ENCODE data around the gene GTF2A2.
A peak's percentile ranks its signal among the peaks of the same experiment; 100 is the strongest.
"Not testable (repeated sequence)": the region's sequence is repeated elsewhere in the genome, so short reads cannot be mapped to it uniquely, and the experiment has no call there.

The GTF2A2 gene, protein sequence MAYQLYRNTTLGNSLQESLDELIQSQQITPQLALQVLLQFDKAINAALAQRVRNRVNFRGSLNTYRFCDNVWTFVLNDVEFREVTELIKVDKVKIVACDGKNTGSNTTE

DNA sequence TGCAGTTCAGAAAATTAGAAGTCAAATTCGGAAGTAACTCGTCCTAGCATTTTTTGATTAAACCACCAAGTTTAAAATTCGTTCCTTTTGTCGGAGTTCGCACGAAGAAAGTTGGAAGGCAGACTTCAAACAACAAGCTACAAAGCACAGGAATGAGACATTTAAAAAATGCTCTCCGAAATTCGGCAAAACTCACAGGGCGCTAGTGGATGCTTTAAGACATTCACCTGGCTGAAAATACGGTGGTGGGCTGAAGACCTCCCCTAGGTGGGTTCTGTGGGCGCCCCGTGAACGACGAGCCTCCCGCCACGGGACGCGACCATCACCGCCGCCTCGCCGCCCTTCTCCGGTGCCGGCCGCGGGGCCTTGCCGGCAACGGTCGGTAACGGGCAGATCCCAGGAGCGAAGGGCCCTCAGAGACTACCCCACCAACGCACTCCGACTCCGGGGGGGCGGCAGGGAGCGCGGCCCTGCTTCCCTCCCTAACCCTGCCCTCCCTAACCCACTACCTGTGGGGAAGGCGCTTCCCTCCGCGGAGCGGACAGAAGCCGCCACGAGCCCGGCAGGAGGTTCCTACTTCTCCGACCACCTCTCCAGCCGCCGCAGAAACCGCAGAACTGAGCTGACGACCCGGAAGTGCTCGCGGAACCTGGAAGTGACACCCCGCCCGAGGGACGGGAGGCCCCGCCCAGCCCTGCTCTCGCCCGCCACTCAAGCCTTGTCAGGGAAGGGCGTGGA is at the start of gene GTF2A2:
GTF2A2 (minus strand) TSS at position 619 of the 738 bp plus-strand sequence. CDS start 5,238 bp downstream, outside the sequence.
- DNase-seq (ENCODE audit: low read depth) = peak; percentile 88

DNA sequence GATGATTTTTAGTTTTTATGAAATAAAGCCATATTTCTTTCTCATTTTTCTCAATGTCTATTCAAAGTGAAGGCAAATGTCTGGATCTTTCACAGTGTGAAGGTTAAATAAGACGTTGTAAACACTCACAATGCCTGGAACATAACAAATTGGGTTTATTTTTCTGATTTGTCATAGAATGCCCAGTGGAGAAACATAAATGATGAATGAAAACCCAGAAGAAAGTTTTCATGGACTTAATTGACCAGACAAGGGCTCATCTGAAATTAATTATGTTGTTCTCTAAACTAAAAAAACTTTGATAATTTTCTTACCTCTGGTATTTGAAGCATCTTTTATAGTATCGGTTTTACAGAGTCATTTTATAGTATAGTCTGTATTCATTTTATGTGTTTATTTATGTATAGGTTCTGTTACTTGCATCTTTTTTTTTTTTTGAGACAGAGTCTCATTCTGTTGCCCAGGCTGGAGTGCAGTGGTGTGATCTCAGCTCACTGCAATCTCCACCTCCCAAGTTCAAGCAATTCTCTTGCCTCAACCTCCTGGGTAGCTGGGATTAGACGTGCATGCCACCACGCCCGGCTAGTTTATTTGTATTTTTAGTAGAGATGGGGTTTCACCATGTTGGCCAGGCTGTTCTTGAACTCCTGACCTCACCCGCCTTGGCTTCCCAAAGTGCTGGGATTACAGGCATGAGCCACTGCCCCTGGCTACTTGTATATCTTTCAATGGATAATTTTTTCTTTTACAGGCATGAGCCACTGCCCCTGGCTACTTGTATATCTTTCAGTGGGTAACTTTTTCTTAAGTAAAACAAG is 46.9 kb upstream of the GTF2A2 start:
- DNase-seq (ENCODE audit: low read depth) = no peak

DNA sequence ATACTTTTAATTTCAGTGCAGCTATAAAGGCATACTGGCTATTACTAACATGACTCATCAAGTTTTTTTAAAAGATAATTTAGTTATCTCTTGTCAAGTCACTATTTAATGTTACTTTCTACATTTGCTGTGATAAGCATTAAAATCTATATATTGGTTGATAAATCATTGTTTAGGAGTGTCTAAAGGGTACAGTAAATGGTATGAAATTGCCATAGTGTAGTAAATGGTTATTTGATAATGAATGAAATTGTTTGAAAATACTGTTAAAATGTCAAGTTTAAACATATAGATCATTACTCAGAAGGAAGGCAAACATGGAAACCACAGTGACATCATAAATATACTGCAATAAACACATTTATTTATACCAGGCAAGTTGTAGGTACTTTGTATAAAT is 45.0 kb upstream of the GTF2A2 start:
- no peak for DNase-seq (ENCODE audit: low read depth)

DNA sequence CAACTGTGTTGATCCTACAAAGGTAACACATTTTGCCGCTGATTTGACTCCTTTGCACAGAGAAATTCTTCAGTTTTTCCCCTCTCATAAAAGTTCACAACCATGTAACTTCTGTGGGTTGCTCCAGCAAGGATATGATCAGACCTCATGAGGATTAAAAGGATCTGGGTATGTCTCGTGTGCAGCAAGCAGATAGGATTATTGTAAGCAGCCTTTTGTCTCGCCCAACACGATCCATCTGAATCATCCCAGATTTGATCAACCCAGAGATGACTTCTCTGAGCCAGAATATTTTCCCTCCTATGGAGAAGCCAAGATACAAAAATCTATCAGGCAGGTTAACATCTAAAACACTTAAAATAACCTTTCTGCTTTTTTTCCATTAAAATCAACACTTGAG is 44.6 kb upstream of the GTF2A2 start:
- DNase-seq (ENCODE audit: low read depth) = no peak

DNA sequence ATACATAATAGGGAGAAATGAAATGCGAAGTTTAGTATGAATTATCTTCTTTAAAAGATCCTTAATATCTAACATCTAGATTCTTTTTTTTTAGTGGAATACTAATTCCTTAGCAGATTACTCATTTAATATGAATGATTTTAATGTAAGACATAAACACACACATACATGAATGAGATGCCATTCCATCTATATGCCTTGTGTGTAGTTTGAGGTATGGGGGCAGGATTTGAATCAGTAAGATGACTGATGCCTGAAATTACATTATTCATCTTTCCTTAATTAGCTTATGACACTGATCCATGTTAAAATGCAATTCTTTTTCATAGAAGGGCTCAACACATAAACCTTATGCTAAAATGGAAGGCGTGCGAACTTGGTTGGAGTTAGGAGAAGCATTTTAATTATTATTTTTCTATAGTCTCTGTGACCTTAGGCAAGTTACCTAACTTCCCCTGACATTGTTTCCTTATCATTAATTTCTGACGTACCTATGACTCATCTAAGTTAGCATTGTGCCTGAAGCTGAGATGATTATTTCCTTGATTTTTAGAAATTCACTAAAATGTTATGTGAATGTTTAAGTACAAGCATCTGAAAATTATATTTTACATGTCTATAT is 42.6 kb upstream of the GTF2A2 start:
- DNase-seq (ENCODE audit: low read depth) = no peak

DNA sequence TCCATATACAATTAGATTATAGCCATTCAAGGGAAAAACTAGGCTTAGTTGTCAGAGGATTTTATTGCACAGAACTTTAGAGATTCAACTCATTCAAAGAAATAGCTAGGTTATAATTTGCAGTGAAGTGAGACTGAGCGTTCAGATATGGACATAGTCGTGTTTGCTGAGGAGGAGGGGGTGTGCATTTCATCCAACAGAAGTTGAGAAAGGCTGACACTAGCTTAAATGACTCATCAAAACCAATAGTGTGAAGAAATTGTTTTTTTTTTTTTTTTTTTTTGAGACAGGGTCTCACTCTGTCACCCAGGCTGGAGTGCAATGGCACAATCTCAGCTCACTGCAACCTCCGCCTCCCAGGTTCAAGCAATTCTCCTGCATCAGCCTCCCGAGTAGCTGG is 40.8 kb upstream of the GTF2A2 start:
- not testable (repeated sequence) for DNase-seq (ENCODE audit: low read depth)

DNA sequence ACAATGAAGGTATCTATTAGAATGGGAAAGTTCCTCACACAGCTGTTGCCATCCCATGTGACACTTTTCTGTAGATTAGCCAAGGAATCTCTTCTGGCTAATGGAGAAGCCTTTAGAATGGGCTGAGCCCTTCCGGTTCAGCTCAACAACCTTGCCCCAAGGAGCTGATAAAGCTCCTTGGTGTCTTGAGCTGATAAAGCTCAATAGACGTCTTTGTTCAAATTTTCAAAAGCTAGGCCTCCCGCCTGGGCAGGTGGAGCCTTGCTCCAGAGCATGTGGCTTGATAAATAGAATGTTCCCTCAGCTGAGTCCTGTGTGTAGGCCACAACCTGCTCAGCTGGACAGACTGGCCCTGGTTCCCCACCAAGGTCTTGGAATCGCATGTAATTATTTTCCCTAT is 39.0 kb upstream of the GTF2A2 start:
- DNase-seq (ENCODE audit: low read depth) = no peak

DNA sequence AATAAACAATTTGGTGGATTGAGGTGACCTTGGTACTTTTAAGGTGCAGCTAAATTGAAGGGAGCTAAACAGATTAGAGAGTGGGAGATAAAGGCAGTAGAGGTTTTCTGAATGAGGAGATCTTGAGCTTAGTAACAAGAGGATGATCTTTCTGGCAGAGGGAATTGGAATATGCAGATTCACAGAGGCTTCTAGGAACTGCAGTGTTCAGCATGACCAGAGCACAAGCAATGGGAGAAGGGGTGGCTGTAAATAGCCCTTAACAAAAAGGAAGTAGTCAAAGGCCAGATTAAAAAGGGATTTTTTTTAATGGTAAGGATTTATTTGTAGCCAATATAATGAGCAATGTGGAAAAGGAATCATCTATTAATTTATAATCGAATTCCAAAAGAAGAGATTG is 37.5 kb upstream of the GTF2A2 start:
- no peak for DNase-seq (ENCODE audit: low read depth)

DNA sequence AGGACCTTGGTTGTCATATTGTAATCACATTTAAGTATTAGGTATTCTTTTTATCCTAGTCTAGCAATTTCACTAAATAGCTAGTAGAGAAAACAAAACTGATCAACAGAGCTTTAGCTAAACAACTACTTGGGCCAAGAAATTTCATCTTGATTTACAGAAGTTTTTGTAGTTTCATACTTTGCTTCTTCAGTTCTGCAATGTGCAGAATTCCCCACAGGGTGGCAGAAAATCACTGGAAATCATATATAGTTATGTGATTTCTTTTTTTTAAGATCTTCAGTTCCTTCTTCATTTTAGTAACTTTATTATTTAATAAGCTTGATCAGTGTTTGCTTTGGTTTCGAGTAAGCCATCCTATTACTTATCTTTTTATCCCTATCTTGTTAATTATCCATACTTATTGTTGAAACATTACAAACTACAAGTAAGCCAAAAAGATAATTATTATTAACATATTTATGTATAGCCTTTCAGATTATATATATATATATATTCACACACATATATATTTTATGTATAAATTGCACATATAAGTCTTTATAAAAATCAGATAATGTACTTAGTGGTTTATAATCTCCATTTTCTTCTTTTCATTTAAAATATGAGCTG is 34.0 kb upstream of the GTF2A2 start:
- peak; percentile 20 for DNase-seq (ENCODE audit: low read depth)

DNA sequence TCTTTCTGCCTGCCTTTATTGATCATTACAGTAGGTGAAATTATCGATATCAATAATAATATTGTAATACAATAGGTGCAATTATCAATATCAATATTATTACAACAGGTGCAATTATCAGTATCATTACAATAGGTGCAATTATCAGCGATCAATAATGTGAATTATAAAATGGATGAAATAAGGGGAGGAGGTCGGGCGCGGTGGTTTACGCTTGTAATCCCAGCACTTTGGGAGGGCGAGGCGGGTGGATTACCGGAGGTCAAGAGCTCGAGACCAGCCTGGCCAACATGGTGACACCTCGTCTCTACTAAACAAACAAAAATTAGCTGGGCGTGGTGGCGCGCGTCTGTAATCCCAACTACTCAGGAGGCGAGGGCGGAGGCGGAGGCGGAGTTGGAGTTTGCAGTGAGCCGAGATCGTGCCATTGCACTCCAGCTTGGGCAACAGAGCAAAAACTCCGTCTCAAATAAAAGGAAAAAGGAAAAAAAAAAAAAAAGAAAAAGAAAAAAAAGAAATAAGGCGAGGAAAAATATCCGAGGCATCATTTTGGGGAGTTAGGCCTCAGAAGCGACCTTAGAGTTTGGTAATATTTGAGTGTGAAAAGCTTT is 32.4 kb upstream of the GTF2A2 start:
- peak; percentile 43 for DNase-seq (ENCODE audit: low read depth)

DNA sequence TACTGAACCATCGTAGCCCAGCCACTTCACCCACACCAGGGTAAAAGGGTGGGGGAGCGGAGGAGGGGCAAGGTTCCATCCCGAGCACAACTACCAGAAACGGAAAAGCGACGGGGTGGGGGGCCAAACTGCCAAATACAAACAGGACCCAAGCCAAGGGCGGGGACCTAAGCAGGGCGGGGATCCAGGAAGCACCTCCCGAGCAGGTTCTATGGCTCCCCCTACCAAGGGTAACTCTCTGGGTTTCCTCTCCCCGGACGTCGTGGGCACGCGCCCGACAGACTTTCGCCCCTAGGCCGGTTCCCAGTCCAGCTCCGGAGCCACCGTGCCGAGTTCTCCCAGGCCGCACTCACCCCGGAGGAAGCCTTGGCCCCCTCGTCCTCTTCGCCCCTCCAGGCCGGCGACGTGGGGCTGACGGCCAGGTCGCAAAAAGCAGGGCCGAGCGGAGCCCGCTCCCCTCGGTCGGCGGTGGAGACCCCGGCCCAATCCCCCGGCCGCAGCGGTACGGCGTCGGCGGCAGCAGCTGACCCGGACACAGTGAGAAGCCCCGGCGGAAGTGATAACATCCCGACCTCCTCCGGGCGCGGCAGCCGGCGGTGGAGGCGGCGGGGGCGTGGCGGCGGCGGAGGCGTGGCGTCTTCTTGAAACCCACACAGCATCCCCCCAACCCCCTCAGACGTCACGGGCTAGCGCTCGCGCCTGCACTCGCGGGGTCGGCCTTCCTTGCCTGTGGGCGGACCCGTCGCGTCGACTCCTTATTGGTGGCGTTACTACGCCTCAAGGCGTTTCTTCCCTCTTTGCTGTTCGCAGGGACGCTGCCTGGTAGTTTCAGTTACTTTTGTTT is 31.7 kb upstream of the GTF2A2 start, which contains the start of gene BNIP2:
BNIP2 (minus strand) TSS at position 539 of the 844 bp plus-strand sequence. CDS start 6,863 bp downstream, outside the sequence.
- peak; percentile 99 for DNase-seq (ENCODE audit: low read depth)

DNA sequence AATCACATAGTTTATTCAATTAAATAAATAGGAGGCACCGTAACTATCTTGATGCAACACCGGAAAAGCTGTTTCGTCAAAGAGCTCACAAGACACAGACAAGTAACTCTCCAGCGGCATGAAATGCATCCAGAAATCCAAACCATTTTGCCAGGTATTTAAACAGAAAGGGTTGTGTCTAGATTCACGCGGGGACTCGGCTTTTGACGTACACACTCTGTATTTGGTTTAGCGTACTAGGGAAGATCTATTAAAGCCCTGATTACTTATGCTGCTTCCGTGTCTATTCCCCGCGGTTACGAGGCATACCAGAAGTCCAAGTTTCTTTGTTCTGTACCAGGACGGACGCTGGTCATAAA is 31.1 kb upstream of the GTF2A2 start:
- peak; percentile 2 for DNase-seq (ENCODE audit: low read depth)

DNA sequence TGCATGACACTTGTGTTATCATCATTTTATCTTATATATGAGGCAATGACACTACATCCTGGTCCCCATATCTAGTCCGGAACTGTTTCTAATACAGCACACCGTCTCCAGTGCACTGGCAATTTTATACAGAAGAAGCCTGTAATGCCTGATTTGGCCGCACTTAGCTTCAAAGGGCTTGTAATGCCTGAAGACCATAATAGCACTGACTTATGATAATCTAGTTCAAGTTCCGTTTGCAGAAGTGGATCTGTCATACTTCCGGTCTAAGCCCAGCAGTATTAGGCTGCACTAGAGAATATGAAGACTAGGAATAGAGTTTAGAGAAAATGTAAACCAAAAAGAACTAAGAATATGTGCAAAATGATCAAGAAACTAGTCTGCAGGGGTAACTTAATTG is 30.5 kb upstream of the GTF2A2 start:
- peak; percentile 4 for DNase-seq (ENCODE audit: low read depth)

DNA sequence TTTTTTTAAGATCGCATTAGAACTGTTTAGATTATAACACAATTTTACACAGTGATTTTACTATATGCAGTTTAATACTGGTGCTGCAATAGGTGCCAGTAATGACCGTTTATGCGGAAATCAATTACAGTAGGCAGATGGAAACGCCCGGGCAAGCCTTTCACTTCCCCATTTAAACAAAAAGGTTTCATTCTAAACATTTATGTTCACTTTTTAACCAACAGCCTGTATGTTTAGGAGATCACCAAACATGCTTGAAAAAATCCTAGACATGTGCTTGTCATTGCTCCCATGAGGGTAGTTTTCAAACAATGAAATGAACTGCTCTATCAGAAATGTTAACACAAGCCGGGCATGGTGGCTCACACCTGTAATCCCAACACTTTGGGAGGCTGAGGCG is 29.1 kb upstream of the GTF2A2 start:
- DNase-seq (ENCODE audit: low read depth) = no peak

DNA sequence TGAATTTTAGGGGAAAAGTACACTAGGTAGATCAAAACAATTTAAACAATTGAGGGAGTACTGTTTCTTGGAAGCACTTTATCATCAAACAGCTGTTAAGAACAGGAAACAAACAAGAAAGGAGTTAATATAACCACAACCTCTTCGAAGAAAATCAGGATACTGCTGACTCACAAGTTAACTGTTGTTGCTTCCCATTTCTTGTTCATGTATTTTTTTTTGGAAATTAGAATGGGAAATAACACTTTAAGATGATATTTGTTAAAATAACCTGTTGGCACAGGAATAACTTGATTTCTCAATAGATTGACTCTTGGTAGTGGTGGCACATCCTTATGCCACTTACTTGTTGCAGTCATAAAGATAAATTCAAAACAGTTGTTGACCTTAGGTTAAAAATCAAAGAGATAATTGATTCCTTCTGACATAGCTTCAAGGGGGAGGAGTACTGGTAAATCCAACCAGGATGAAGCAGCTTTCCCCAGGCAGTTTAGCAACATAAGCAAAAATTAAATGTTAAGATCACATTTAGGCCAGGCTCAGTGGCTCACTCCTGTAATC is 28.5 kb upstream of the GTF2A2 start:
- DNase-seq (ENCODE audit: low read depth) = no peak

DNA sequence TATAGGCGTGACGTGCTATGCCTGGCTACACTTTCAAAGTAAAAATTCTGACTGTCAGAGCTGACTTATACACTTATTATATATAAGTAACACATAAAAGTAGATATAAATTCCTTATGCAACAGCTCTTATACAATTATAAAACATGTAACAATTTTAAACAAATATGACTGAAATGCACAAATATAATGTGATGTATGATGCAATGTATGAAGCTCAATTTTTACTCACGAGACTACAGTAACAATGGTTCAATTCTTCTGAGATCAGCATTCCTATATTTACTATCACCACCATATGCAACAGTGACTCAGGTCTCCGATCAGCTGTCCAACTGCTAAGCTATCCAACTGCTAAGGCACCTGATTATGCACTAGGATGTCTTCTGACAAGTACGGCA is 23.6 kb upstream of the GTF2A2 start:
- no peak for DNase-seq (ENCODE audit: low read depth)

DNA sequence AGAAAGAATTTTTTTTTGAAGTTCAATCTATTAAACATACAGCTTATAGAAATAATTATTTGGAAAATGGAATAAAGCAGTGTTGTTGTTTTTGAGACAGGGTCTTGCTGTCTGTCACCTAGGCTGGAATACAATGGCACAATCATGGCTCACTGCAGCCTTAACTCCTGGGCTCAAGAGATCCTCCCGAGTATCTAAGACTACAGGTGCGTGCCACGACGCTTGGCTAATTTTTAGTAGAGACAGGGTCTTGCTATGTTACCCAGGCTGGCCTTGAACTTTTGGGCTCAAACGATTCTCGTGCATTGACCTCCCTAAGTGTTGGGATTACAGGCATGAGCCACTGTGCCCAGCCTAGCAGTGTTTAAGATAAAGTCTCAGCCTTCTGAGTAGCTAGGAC is 23.0 kb upstream of the GTF2A2 start:
- no peak for DNase-seq (ENCODE audit: low read depth)

DNA sequence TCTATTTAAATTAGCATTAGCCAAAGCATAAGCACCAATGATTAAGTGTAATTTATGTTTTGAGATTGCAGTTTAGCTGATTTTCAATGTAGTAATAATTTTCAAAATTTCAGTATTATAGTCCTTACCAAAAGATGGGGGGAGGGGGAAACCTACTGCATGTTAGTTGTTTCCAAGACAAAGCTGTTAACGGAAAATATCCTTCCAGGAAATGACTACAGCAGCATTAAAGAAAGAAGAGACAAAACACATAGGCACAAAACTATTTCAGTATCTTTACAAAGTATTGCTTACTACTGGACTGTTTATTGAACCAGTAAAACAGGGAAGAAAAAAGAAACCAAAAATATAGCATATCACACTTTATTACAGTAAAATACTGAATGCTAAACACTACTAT is 21.3 kb upstream of the GTF2A2 start:
- DNase-seq (ENCODE audit: low read depth) = no peak

DNA sequence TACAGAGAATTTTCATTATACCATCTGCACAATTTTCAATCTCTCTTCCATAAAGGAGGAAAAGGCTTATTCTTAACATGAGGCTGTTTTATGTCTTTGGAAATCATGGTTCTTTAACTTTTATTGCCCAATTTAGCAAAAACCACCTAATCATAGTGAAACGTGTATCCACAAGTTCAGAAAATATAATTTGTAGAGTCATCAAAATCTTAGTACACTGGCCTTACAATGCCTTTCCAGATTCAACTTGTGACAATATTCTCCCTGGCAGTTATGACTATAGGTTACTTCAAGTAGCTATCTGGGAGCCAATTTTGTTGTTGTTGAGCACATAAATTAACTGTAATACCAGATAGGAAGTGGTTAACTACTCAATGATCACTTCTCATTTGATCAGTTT is 20.9 kb upstream of the GTF2A2 start:
- DNase-seq (ENCODE audit: low read depth) = no peak

DNA sequence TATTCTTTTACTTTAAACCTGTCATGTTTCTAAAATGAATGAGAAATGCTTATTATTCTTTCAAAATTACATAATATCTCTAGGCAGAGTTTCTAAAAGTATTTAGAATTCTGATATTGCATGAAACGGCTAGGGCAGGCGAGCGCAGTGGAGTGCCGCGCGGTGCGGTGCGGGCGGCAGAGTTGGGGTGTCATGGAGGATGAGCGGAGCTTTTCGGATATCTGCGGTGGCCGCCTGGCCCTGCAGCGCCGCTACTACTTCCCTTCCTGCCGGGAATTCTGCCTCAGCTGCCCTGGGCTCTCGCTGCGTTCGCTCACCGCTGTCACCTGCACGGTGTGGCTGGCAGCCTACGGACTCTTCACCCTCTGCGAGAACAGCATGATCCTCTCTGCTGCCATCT is 19.2 kb upstream of the GTF2A2 start:
- no peak for DNase-seq (ENCODE audit: low read depth)

Measured in stimulated activated CD8-positive, alpha-beta memory T cell treated with anti-CD3 and anti-CD28 coated beads, Interleukin-12 subunit alpha, Interleukin-12 subunit beta, amount 100 ng/mL, for 1 hour (primary cell).